Globus pallidus (tissue), 1 donor: Measurements from ENCODE around the gene GRAMD1B.

Source experiments
- DNase-seq: peaks from one replicate; pipeline ENCODE4 v3.0.0-alpha.2; 2015; ENCODE audit warnings: low spot score

Gene GRAMD1B

GRCh38 chr11:123429913-123430720, at the start of gene GRAMD1B:
Gene GRAMD1B, plus strand, starts transcription at chr11:123430269. Its CDS starts 524 bp downstream, at chr11:123430793.
- DNase-seq: no peak

GRCh38 chr11:123381149-123381548, 48.9 kb upstream of the GRAMD1B start:
- DNase-seq: no peak

- no peak for DNase-seq
These were observed 48.1 kb upstream of the GRAMD1B start for GRCh38 chr11:123381817-123382554.

GRCh38 chr11:123382555-123383074, 47.5 kb upstream of the GRAMD1B start:
- DNase-seq: no peak

GRCh38 chr11:123384116-123384515, 46.0 kb upstream of the GRAMD1B start:
- DNase-seq: no peak

- no peak for DNase-seq
These were observed 43.1 kb upstream of the GRAMD1B start for GRCh38 chr11:123386796-123387510.

GRCh38 chr11:123388640-123389039, 41.4 kb upstream of the GRAMD1B start:
- no peak for DNase-seq

- DNase-seq: no peak
These were observed 39.9 kb upstream of the GRAMD1B start for GRCh38 chr11:123390146-123390545.

- no peak for DNase-seq
These were observed 38.3 kb upstream of the GRAMD1B start for GRCh38 chr11:123391646-123392348.

- DNase-seq: no peak
These were observed 37.6 kb upstream of the GRAMD1B start for GRCh38 chr11:123392431-123392830.

GRCh38 chr11:123392844-123393243, 37.2 kb upstream of the GRAMD1B start:
- DNase-seq: no peak

- DNase-seq: no peak
These were observed 36.6 kb upstream of the GRAMD1B start for GRCh38 chr11:123393312-123393927.

GRCh38 chr11:123404676-123405075, 25.4 kb upstream of the GRAMD1B start:
- DNase-seq: no peak

- no peak for DNase-seq
These were observed 24.9 kb upstream of the GRAMD1B start for GRCh38 chr11:123405123-123405592.

GRCh38 chr11:123406441-123407129, 23.5 kb upstream of the GRAMD1B start:
- no peak for DNase-seq

- DNase-seq: no peak
These were observed 22.7 kb upstream of the GRAMD1B start for GRCh38 chr11:123407130-123407995.

- DNase-seq: no peak
These were observed 22.0 kb upstream of the GRAMD1B start for GRCh38 chr11:123407996-123408597.

GRCh38 chr11:123408619-123409455, 21.2 kb upstream of the GRAMD1B start:
- DNase-seq: no peak
